Measurements from ENCODE around the gene QPCT. TPM values are rescaled to one million over a fixed set of nuclear protein-coding genes. Genes with fewer than 3 reads are reported as not detected.

Gene QPCT
- total RNA-seq, 3 donors from 2014 or later: 4.3 to 15.8 (median 6.8) TPM

DNA sequence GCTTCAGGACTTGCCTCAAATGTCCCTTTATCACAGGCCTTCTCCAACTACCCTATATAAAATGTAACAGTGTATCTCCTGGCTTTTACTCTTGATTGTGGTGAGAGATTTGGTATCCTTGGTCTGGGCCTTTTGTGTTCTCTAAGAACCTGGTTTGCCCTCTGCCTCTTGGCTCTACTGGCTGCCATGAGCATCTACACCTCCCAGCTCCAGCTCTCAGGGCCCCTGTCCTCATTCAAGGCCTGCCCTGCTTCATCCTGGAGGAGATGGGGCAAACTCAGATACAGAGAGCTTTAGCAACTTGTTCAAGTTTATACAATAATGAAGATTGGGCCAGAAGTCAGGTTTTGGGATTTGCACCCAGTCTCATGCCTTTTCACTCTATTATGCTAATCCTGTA, 45.0 kb downstream of the QPCT start:
- Histone ChIP-seq H3K9me3 (no peaks in the 10 kb centered on the region), H3K36me3 (ENCODE audit: low read depth) (no peaks in the 10 kb centered on the region), H3K4me1 (ENCODE audit: low read depth) (no peaks in the 10 kb centered on the region), H3K4me3 (no peak overlapping the region)
- TF ChIP-seq, protein P1, sequence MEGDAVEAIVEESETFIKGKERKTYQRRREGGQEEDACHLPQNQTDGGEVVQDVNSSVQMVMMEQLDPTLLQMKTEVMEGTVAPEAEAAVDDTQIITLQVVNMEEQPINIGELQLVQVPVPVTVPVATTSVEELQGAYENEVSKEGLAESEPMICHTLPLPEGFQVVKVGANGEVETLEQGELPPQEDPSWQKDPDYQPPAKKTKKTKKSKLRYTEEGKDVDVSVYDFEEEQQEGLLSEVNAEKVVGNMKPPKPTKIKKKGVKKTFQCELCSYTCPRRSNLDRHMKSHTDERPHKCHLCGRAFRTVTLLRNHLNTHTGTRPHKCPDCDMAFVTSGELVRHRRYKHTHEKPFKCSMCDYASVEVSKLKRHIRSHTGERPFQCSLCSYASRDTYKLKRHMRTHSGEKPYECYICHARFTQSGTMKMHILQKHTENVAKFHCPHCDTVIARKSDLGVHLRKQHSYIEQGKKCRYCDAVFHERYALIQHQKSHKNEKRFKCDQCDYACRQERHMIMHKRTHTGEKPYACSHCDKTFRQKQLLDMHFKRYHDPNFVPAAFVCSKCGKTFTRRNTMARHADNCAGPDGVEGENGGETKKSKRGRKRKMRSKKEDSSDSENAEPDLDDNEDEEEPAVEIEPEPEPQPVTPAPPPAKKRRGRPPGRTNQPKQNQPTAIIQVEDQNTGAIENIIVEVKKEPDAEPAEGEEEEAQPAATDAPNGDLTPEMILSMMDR (IDR thresholded peaks at IDR 0.05): no peak
- intact Hi-C loops (cut with DNase I, micrococcal nuclease): no loop called here
- DNase-seq (no peak), ATAC-seq (no peak)

DNA sequence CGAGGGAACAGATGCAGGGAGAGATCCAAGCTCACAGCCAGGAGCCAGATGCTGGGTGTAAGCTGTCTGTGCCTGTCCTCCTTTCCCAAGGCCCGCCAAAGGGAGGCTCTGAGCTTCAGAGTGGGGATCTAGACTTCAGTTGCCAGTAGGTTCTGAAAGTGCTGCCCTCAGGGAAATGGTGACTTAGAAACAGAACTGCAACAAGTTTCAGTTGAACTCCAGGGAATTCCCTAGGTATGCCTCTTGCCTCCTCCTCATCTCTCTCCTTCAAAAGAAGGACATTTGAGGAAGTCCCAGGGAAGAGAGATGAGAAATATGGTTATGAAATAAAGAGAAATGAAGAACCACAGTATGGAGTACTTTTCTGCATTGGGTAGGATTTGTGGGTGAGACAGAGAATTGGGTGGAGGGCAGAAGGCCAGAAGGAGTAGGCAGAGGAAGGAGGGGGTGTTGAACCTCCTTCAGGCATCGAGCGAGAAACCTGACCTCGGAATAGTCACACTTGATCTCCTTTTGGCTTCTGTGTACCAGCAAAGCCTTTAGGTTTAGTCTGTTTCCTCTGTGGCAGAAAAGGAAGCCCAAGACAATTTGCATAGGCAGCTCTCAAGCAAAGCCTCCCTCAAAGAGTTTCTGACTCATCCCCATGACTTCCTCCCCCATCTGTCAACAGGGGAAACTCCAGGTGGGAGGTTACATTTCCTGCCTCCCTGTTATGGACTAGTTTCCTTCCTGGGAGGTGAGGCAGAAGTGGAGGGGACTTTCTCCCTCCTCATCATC, 45.7 kb downstream of the QPCT start:
- DNase-seq (peak in 1 of 3 donors; percentile 24), ATAC-seq (peak; percentile 91)
- TF ChIP-seq, protein P1 (IDR thresholded peaks at IDR 0.05): no peak
- Histone ChIP-seq H3K9me3 (no peaks in the 10 kb centered on the region), H3K4me3 (no peak overlapping the region), H3K36me3 (ENCODE audit: low read depth) (no peaks in the 10 kb centered on the region), H3K4me1 (ENCODE audit: low read depth) (no peaks in the 10 kb centered on the region)
- intact Hi-C loops (cut with DNase I, micrococcal nuclease): loop anchor here in 1 of 2 donors (10.0 kb wide), 1 partner anchor 495 kb away; no protein-coding TSS in a partner anchor

DNA sequence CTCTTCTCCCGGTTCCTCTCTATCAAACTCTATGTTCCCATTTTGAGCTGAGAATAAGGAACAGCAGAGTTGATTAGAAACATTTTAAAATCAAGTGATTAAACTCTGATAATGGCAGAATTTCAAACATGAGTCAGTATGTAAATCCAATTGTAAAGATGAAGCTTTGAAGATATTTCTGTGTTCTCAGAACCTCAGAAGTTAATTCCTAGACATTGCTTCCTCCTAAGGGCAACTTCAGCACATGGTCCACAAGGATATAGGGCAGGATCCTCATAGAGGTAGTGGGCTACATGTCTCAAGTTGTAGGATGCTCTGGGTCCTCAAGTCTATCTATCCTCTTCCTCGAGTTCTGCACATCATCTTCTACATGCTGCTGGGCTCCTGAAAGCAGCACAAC, 46.3 kb downstream of the QPCT start:
- Histone ChIP-seq H3K4me3 (no peak overlapping the region), H3K4me1 (ENCODE audit: low read depth) (no peaks in the 10 kb centered on the region), H3K9me3 (no peaks in the 10 kb centered on the region), H3K36me3 (ENCODE audit: low read depth) (no peaks in the 10 kb centered on the region)
- intact Hi-C loops (cut with DNase I, micrococcal nuclease): loop anchor here in 1 of 2 donors (10.0 kb wide), 1 partner anchor 494 kb away; no protein-coding TSS in a partner anchor
- ATAC-seq: no peak
- DNase-seq: no peak
- TF ChIP-seq, protein P1 (IDR thresholded peaks at IDR 0.05): no peak

DNA sequence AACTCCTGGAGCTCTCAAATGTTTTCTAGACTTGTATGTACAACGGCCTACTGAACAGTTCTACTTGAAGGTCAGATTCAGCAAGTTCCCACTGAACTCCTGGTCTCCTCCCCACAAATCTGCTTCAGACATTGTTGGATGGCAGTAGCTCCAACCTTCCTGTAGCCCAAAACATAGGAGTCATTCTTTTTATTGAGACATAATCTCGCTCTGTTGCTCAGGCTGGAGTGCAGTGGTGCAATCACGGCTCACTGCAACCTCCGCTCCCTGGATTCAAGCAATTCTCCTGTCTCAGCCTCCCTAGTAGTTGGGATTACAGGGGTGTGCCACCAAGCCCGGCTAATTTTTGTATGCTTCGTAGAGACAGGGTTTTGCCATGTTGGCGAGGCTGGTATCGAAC, 47.3 kb downstream of the QPCT start:
- H3K9me3 ChIP-seq: no peaks in the 10 kb centered on the region
- no peak overlapping the region for H3K4me3 ChIP-seq
- no peaks in the 10 kb centered on the region for H3K4me1 ChIP-seq (ENCODE audit: low read depth)
- no peak for ATAC-seq
- TF ChIP-seq, protein P1 (IDR thresholded peaks at IDR 0.05): no peak
- H3K36me3 ChIP-seq (ENCODE audit: low read depth): no peaks in the 10 kb centered on the region
- DNase-seq: no peak
- intact Hi-C loops (cut with DNase I, micrococcal nuclease): loop anchor here in 1 of 2 donors (10.0 kb wide), 1 partner anchor 493 kb away; no protein-coding TSS in a partner anchor

DNA sequence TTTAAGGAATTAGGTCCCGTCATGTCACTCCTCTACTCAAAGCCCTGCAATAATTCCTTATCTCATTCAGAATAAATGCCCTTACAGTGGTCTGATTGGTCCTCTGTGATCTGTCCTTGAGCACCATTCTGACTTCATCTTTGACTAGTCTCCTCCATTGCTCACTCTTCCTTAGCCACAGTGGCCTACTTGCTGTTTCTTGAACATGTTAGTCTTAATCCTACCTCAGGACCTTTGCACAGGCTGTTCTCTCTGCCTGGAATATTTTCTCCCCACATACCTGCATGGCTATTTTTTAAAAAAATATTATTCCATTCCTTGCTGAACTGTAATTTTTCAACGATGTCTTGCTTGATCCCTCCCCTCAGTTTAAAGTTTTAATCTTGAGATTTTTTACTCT, 48.0 kb downstream of the QPCT start:
- ATAC-seq (no peak), DNase-seq (no peak)
- intact Hi-C loops (cut with DNase I, micrococcal nuclease): loop anchor here in 1 of 2 donors (10.0 kb wide), 1 partner anchor 492 kb away; no protein-coding TSS in a partner anchor
- TF ChIP-seq, protein P1 (IDR thresholded peaks at IDR 0.05): no peak
- Histone ChIP-seq H3K4me3 (no peak overlapping the region), H3K9me3 (no peaks in the 10 kb centered on the region), H3K36me3 (ENCODE audit: low read depth) (no peaks in the 10 kb centered on the region), H3K4me1 (ENCODE audit: low read depth) (no peaks in the 10 kb centered on the region)

Measured in mucosa of descending colon (tissue), 3 donors.